ENCODE results near the gene OSBPL10.

GRCh38 chr3:31732548-31732947 lies 248.5 kb downstream of the OSBPL10 start:
- TF ChIP-seq NFRKB (IDR thresholded peaks at IDR 0.05) = no peak
- no peak for TF ChIP-seq TARDBP (IDR thresholded peaks at IDR 0.05)
- TF ChIP-seq SP1 (IDR thresholded peaks at IDR 0.05) = no peak
- no peak for TF ChIP-seq FOXK2 (IDR thresholded peaks at IDR 0.05)

All from HEK293T (cell line).